HL-60 (cell line): ENCODE results near the gene ALG11.

Experiments
- DNase-seq, 2 experiments: peaks; one replicate each; pipeline ENCODE4 v3.0.0-alpha.2; 2010 to 2020; ENCODE audit warnings: low read depth in 1 of 2, low spot score in 1 of 2
- H3K27ac ChIP-seq: fragments of 250-450 bp; sonication (Bioruptor Pico); replicated peaks from 2 replicates; pipeline ENCODE4 v1.5.1; 2020; ENCODE audit warnings: mild to moderate bottlenecking, moderate library complexity
- H3K27me3 ChIP-seq: fragments of 250-450 bp; sonication (Bioruptor Pico); 2 replicates; pipeline ENCODE4 v1.5.1; 2021; ENCODE audit warnings: mild to moderate bottlenecking, moderate library complexity; ENCODE audit not compliant: insufficient read depth, poor library complexity, severe bottlenecking
- H3K4me3 ChIP-seq: replicated peaks from 2 replicates; pipeline ENCODE4 v1.5.1; 2011; ENCODE audit warnings: mild to moderate bottlenecking, control low read depth, low read length; ENCODE audit not compliant: insufficient read depth
- GABPA ChIP-seq: IDR thresholded peaks from 2 replicates; pipeline ENCODE4 v1.6.1; 2012; ENCODE audit warnings: low read depth
- POLR2AphosphoS5 ChIP-seq: IDR thresholded peaks from 2 replicates; pipeline ENCODE4 v1.6.1; 2012; ENCODE audit warnings: low read depth
- SPI1 ChIP-seq: IDR thresholded peaks from 2 replicates; pipeline ENCODE4 v1.6.1; 2012; ENCODE audit warnings: low read depth, mild to moderate bottlenecking, borderline replicate concordance
- TF ChIP-seq, protein P1 (sequence below): IDR thresholded peaks from 2 replicates; pipeline ENCODE4 v1.6.1; 2012; ENCODE audit warnings: low read depth; ENCODE audit not compliant: insufficient replicate concordance
- TF ChIP-seq, protein P2 (sequence below): IDR thresholded peaks from one replicate; pipeline ENCODE4 v1.5.1; 2011; ENCODE audit warnings: low read length, control low read depth, inconsistent platforms; ENCODE audit not compliant: insufficient read depth

The ALG11 gene

DNA sequence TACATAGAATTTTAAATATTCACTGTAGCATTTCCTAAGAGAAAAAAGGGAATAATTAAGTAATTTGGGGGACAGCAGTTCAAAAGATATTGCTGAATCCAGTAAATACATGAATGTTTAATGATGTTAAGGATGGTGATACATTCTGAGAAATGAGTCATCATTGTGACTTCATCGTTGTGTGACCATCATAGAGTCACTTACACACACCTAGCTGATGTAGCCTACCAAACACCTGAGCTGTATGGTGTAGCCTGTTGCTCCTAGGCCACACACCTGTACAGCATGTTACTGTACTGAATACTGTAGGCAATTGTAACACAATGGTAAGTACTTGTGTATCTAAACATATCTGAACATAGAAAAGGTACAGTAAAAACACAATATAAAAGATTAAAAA, 35.8 kb upstream of the ALG11 start:
- Histone ChIP-seq H3K27me3 (no peaks in the 10 kb centered on the region), H3K4me3 (no peak overlapping the region), H3K27ac (no peak overlapping the region)
- DNase-seq, result no peak
- TF ChIP-seq POLR2AphosphoS5, result no peak
- TF ChIP-seq GABPA, result no peak
- TF ChIP-seq SPI1, result no peak
- TF ChIP-seq, protein P1, sequence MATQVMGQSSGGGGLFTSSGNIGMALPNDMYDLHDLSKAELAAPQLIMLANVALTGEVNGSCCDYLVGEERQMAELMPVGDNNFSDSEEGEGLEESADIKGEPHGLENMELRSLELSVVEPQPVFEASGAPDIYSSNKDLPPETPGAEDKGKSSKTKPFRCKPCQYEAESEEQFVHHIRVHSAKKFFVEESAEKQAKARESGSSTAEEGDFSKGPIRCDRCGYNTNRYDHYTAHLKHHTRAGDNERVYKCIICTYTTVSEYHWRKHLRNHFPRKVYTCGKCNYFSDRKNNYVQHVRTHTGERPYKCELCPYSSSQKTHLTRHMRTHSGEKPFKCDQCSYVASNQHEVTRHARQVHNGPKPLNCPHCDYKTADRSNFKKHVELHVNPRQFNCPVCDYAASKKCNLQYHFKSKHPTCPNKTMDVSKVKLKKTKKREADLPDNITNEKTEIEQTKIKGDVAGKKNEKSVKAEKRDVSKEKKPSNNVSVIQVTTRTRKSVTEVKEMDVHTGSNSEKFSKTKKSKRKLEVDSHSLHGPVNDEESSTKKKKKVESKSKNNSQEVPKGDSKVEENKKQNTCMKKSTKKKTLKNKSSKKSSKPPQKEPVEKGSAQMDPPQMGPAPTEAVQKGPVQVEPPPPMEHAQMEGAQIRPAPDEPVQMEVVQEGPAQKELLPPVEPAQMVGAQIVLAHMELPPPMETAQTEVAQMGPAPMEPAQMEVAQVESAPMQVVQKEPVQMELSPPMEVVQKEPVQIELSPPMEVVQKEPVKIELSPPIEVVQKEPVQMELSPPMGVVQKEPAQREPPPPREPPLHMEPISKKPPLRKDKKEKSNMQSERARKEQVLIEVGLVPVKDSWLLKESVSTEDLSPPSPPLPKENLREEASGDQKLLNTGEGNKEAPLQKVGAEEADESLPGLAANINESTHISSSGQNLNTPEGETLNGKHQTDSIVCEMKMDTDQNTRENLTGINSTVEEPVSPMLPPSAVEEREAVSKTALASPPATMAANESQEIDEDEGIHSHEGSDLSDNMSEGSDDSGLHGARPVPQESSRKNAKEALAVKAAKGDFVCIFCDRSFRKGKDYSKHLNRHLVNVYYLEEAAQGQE, result no peak
- TF ChIP-seq, protein P2, sequence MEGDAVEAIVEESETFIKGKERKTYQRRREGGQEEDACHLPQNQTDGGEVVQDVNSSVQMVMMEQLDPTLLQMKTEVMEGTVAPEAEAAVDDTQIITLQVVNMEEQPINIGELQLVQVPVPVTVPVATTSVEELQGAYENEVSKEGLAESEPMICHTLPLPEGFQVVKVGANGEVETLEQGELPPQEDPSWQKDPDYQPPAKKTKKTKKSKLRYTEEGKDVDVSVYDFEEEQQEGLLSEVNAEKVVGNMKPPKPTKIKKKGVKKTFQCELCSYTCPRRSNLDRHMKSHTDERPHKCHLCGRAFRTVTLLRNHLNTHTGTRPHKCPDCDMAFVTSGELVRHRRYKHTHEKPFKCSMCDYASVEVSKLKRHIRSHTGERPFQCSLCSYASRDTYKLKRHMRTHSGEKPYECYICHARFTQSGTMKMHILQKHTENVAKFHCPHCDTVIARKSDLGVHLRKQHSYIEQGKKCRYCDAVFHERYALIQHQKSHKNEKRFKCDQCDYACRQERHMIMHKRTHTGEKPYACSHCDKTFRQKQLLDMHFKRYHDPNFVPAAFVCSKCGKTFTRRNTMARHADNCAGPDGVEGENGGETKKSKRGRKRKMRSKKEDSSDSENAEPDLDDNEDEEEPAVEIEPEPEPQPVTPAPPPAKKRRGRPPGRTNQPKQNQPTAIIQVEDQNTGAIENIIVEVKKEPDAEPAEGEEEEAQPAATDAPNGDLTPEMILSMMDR, result no peak

DNA sequence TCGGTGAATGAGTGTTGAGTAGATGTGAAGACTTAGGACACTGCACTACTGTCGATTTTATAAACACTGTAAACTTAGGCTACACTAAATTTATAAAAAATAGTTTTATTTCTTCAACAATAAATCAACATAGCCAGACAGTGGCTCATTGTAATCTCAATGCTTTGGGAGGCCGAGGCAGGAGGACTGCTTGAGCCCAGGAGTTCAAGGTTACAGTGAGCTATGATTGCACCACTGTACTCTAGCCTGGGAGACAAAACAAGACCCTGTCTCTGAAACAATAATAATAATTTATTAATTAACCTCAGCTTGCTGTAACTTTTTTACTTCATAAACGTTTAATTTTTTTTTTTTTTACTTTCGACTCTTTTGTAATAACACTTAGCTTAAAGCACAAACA, 35.3 kb upstream of the ALG11 start:
- TF ChIP-seq SPI1, result no peak
- TF ChIP-seq POLR2AphosphoS5, result no peak
- no peak for TF ChIP-seq GABPA
- TF ChIP-seq, protein P2, result no peak
- TF ChIP-seq, protein P1, result no peak
- H3K4me3 ChIP-seq, result no peak overlapping the region
- no peak overlapping the region for H3K27ac ChIP-seq
- no peak for DNase-seq
- H3K27me3 ChIP-seq, result no peaks in the 10 kb centered on the region

DNA sequence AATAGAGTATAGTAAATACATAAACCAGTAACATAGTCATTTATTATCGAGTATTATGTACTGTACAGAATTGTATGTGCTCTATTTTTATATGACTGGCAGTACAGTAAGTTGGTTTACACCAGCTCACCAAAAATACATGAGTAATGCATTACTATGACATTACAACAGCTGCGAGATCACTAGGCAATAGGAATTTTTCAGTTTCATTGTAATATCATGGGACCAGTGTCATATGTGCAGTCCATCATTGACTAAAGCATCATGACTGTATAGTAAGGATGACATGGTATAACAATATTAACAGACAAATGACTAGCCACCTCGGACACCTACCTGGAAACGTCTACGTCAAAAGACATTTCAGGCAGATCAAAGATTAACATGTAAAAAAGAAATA, 34.6 kb upstream of the ALG11 start:
- Histone ChIP-seq H3K27ac (no peak overlapping the region), H3K4me3 (no peak overlapping the region), H3K27me3 (no peaks in the 10 kb centered on the region)
- DNase-seq, result no peak
- TF ChIP-seq, protein P2, result no peak
- TF ChIP-seq POLR2AphosphoS5 (no peak), GABPA (no peak), SPI1 (no peak)
- TF ChIP-seq, protein P1, result no peak
